Esophagus squamous epithelium (tissue), 5 donors: ENCODE measurements around the gene PET117. TPM values are rescaled to one million over a fixed set of nuclear protein-coding genes. Genes with fewer than 3 reads are reported as not detected.
"Not testable (repeated sequence)": the region's sequence is repeated elsewhere in the genome, so short reads cannot be mapped to it uniquely, and the experiment has no call there.

Experiments
- DNase-seq: peaks from one replicate; lab custom pipeline; 2025; lab: John Stamatoyannopoulos, UW
- H3K27ac ChIP-seq, 4 donors: fragments of 200-600 bp; sonication (generic); one replicate each; pipeline ENCODE4 v1.5.1; 2016 to 2019; ENCODE audit warnings: mild to moderate bottlenecking in 1 of 4
- H3K27me3 ChIP-seq, 4 donors: fragments of 200-600 bp; sonication (generic); 1 replicate in 3 of 4; 2 replicates in 1 of 4; pipeline versions ENCODE4 v1.5.1 to v1.6.0; 2017 to 2021; ENCODE audit warnings: antibody characterized with exemption in 1 of 4
- H3K36me3 ChIP-seq, 3 donors: fragments of 200-600 bp; sonication (generic); one replicate each; pipeline ENCODE4 v1.5.1; 2016 to 2019
- H3K4me1 ChIP-seq, 3 donors: fragments of 200-600 bp; sonication (generic); one replicate each; pipeline ENCODE4 v1.5.1; 2017 to 2019
- H3K4me3 ChIP-seq, 4 donors: fragments of 200-600 bp; sonication (generic); 1 replicate in 3 of 4; 2 replicates in 1 of 4; pipeline ENCODE4 v1.5.1; 2016 to 2019; ENCODE audit warnings: mild to moderate bottlenecking in 2 of 4, moderate library complexity in 1 of 4
- H3K9me3 ChIP-seq, 3 donors: fragments of 200-600 bp; sonication (generic); one replicate each; pipeline ENCODE4 v1.5.1; 2016 to 2019
- CTCF ChIP-seq, 6 experiments: fragments of 450-650 bp in 4 of 6; fragments of 200-600 bp in 2 of 6; sonication (generic) in 2 of 6; IDR thresholded peaks; one replicate each; pipeline ENCODE4 v1.5.1; 2016 to 2019; ENCODE audit warnings: antibody characterized with exemption in 6 of 6, mild to moderate bottlenecking in 4 of 6, moderate library complexity in 4 of 6
- POLR2A ChIP-seq, 4 donors: fragments of 450-650 bp; IDR thresholded peaks; one replicate each; pipeline ENCODE4 v1.6.1; 2017; ENCODE audit warnings: antibody characterized with exemption in 4 of 4, mild to moderate bottlenecking in 4 of 4, moderate library complexity in 3 of 4
- WGBS, 2 donors: methylation state at CpG; one replicate each; pipeline ENCODE4 v1.1.5; 2018; 5-methylcytosine and 5-hydroxymethylcytosine counted together
- intact Hi-C: fragments of 100-400 bp; cut with DNase I; formaldehyde crosslinking; loops from one replicate; pipeline ENCODE4 v1.15.0; 2022
- total RNA-seq, 4 donors: library from RNA; depleted of rRNA; stranded (reverse); fragments of >200 nt; gene quantifications; one replicate each; pipeline ENCODE4 v1.1.0, GENCODE V29; 2016
- donor health status: DM: yes; HTN: yes; CAD: no.

PET117 gene, protein sequence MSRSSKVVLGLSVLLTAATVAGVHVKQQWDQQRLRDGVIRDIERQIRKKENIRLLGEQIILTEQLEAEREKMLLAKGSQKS
- total RNA-seq, result 10 to 100 TPM in 2 of 4 donors, 1 to 10 TPM in 2; 2.8 to 17.0 (median 7.7) TPM

DNA sequence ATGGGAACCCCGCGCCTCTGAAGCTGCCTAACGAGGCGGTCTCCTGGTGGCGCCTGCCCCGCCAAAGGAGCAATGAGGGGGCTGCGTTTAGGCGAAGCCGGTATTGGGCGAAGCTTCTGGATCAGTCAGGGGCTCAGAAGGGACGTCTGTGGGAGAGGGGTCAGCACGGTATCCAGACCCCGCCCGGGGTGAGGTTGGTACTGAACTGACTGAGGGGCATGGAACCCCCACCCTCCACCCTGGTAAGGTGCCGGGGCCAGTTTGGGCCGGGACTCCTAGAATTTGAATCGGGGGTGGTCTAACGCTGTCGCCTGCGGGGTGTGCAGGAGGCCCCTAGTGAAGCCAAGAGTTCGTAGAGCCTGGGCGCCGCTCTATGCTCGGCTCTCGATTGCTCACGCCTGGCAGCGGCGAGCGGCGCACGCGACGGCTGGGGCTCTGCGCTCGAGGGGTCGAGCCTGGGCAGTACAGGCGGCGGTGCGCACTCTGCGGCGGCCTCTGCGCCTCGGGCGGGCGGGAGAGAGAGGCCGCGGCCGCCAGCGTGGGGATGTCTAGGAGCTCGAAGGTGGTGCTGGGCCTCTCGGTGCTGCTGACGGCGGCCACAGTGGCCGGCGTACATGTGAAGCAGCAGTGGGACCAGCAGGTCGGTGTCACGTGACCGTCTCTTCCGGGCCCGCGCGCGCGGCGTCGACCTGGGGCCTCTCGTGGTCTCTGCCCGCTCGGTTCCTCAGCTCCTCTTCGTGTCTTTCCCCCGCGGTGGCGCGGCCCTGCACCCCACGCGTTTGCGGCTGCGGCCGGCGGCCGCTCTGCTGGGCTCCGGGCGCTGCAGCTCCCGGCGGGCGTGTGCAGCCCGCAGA is at the start of gene PET117, which contains the start of gene KAT14:
Gene PET117 (plus strand): TSS at position 452 of the 854 bp plus-strand sequence. CDS start 93 bp downstream, at position 545.
Gene KAT14 (plus strand): TSS at position 452 of the 854 bp plus-strand sequence. CDS start 4,798 bp downstream, outside the sequence.
- Histone ChIP-seq H3K36me3 (peaks cover 0 to 7% (median 5%) of the 10 kb centered on the region in 3 donors), H3K9me3 (no peaks in the 10 kb centered on the region), H3K27me3 (no peaks in the 10 kb centered on the region), H3K4me1 (peaks cover 12 to 52% (median 13%) of the 10 kb centered on the region in 3 donors), H3K27ac (peak within 1 kb of the TSS; percentile 88 to 95 (median 94)), H3K4me3 (peak within 1 kb of the TSS; percentile 83 to 94 (median 88))
- WGBS, 2 donors, result 0 to 3% methylated on average over 3 to 26 of the region's 87 CpGs
- DNase-seq, result peak; percentile 49
- TF ChIP-seq POLR2A (IDR thresholded peaks at IDR 0.05) (peak in 2 of 4 donors; percentile 70 to 77), CTCF (IDR thresholded peaks at IDR 0.05) (peak in 2 of 6 experiments; percentile 15 to 27)
- intact Hi-C loops, result no loop called here

DNA sequence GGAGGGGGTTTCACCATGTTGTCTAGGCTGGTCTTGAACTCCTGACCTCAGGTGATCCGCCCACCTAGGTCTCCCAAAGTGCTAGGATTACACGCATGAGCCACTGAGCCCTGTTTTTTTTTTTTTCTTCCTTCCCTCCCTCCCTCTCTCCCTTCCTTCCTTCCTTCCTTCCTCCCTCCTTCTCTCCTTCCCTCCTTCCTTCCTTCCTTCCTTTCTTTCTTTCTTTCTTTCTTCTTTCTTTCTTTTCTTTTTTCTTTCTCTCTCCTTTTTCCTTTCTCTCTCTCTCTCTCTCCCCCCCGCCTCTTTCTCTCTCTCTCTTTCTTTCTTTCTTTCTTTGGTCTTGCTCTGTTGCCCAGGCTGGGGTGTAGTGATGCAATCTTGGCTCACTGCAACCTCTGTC is 49.4 kb upstream of the PET117 start:
- H3K4me3 ChIP-seq, H3K27ac ChIP-seq, DNase-seq, H3K27me3 ChIP-seq, H3K4me1 ChIP-seq, intact Hi-C loops, H3K36me3 ChIP-seq, H3K9me3 ChIP-seq: not testable (repeated sequence)
- 76 to 79% methylated on average over 2 to 3 of the region's 3 CpGs for WGBS, 2 donors

DNA sequence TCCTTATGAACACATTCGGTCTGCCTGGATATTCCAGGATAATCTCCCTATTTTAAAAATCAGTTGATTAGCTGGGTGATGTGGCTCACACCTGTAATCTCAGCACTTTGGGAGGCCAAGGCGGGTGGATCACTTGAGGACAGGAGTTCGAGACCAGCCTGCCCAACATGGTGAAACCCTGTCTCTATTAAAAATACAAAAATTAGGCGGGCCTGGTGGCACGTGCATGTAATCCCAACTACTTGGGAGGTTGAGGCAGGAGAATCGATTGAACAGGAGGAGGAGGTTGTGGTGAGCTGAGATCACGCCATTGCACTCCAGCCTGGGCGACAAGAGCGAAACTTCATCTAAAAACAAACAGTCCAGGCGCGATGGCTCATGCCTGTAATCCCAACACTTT is 48.8 kb upstream of the PET117 start:
- DNase-seq, intact Hi-C loops, H3K27me3 ChIP-seq, H3K36me3 ChIP-seq, H3K4me1 ChIP-seq, H3K4me3 ChIP-seq, H3K27ac ChIP-seq, H3K9me3 ChIP-seq: not testable (repeated sequence)
- 74 to 91% methylated on average over 8 to 9 of the region's 11 CpGs for WGBS, 2 donors

DNA sequence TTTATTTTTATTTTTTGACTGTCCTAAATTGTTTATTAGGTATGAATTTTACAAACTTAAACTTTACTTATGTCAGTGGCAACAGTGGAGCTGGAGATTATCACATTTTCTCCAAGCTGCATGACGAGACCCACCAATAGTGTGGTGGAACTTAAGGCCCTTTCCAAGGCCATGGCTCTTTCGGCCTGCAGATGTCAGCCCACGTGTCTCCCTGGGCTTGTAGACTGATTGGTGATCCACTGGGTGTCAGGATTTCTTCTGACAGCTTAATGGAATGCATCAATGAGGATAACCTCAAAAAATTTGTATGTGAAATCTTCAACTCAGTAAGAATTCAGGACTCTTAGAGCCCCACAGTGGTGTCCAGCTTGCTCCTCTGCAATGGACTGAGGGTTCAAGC is 47.6 kb upstream of the PET117 start:
- WGBS, 2 donors, result 59 to 70% methylated on average over 3 of the region's 3 CpGs

DNA sequence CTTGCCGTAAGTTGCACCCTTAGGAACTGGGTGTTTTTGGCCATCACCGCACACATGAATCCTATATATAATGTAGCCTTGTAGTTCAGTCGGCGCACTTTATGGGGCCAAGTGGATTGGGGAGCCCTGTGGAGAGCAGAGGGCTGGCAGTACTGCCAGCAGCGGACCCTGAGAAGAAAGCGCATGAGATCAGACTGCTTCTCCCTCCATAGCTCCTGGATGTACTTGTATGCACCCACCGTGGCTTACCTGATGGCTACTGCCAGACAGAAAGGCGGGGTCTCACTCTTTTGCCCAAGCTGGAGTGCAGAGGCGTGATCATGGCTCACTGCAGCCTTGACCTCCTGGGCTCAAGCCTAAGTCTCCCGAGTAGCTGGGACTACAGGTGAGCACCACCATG is 47.2 kb upstream of the PET117 start:
- no peak for DNase-seq
- H3K36me3 ChIP-seq, result no peaks in the 10 kb centered on the region
- H3K27ac ChIP-seq, result no peak overlapping the region
- no peaks in the 10 kb centered on the region for H3K9me3 ChIP-seq
- TF ChIP-seq POLR2A (IDR thresholded peaks at IDR 0.05) (no peak), CTCF (IDR thresholded peaks at IDR 0.05) (no peak)
- no peaks in the 10 kb centered on the region for H3K4me1 ChIP-seq
- H3K27me3 ChIP-seq, result no peaks in the 10 kb centered on the region
- intact Hi-C loops, result no loop called here
- H3K4me3 ChIP-seq, result no peak overlapping the region
- 70 to 89% methylated on average over 10 of the region's 10 CpGs for WGBS, 2 donors

More for the DNA sequence above, 47.6 kb upstream of the PET117 start:
- Histone ChIP-seq H3K27ac (no peak overlapping the region), H3K27me3 (no peaks in the 10 kb centered on the region), H3K4me3 (no peak overlapping the region), H3K4me1 (no peaks in the 10 kb centered on the region), H3K36me3 (no peaks in the 10 kb centered on the region), H3K9me3 (no peaks in the 10 kb centered on the region)
- intact Hi-C loops, result no loop called here
- TF ChIP-seq CTCF (IDR thresholded peaks at IDR 0.05), result no peak
- no peak for DNase-seq

- WGBS, 2 donors, result 67 to 71% methylated on average over 7 of the region's 7 CpGs
- intact Hi-C loops, result no loop called here
- DNase-seq, result no peak
- Histone ChIP-seq H3K4me3 (no peak overlapping the region), H3K36me3 (no peaks in the 10 kb centered on the region), H3K4me1 (no peaks in the 10 kb centered on the region), H3K27me3 (no peaks in the 10 kb centered on the region), H3K27ac (no peak overlapping the region), H3K9me3 (no peaks in the 10 kb centered on the region)
- TF ChIP-seq POLR2A (IDR thresholded peaks at IDR 0.05) (no peak), CTCF (IDR thresholded peaks at IDR 0.05) (no peak)
Measured at GRCh38 chr20:18091623-18092022, 46.0 kb upstream of the PET117 start.
